LoVo (cell line): ENCODE results near the gene ITPRIP.

Experiments
- DNase-seq: peaks from one replicate; pipeline ENCODE4 v3.0.0-alpha.2; 2016; ENCODE audit warnings: low spot score

The ITPRIP gene

DNA sequence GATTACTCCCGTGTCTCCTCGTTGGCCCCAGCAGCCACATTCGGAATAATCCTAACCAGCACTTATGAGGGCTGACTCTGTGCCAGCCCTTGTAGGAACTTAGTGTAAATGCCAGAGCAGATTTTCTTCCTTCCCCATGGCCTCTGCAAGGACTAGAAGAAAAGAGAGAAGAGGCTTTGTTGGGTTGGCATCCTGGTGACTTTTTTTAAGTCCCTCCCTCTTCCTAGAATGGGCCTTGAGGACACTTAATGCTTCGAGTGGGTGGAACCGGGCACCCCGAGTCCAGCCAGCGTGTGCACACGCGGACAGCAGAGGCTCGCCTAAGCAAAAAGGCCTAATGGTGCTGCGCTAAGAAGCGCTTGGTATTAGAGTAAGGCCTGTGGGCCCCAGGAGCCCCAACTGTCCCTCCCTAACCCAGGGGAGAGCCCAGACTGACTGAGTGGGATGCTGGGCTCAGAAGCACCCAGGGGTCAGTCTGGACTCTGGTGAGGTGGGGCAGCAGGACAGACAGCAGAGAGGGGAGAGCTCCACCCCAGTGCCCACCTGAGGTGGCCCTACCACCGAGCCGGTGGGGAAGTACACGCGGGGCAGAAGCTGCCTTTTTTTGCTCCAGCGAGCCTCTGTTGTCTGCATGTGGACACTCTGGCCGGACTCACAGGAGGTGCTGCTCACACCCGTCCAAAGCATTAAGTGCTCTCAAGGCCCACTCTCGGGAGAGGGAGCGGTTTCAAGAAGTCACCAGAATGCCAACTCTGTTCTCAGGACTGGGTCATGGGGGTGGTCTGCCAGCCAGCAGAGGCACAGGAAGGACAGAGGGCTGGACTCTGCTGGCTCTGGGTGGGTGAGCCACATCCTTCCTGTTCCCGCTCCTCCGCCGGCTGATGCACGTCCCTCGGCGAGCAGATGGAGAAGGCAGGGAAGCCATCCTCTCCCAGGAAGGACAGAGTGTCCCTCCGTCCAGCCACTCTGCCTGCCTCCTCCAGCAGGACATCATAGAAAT is 12.5 kb downstream of the ITPRIP start:
- no peak for DNase-seq

- DNase-seq, result no peak
Observed at GRCh38 chr10:104324931-104325330, 13.3 kb downstream of the ITPRIP start.

DNA sequence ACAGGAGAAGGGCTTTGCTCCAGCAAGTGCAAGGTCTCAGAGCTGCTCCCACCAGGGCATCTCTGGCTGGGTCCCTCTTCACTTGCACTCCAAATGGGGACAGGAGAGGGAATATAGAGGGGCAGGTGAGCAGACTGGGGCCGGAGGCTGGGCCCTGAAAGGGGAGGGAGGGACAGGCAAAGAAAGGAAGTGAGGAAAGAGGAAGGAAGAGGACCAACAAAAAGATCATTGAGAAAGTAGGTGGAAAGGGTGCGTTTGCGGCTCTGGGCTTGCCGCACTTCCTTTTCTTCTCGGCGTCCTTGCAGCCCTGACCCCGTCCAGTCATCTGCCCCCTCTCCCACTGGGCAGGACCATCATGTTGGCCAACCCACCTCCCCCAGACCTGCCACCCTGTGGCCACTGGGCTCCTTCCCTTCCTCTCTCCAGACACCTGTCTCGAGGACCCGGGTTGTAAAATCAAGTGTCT is 14.0 kb downstream of the ITPRIP start:
- DNase-seq, result no peak

- no peak for DNase-seq
Observed at GRCh38 chr10:104323760-104324201, 14.5 kb downstream of the ITPRIP start.

DNA sequence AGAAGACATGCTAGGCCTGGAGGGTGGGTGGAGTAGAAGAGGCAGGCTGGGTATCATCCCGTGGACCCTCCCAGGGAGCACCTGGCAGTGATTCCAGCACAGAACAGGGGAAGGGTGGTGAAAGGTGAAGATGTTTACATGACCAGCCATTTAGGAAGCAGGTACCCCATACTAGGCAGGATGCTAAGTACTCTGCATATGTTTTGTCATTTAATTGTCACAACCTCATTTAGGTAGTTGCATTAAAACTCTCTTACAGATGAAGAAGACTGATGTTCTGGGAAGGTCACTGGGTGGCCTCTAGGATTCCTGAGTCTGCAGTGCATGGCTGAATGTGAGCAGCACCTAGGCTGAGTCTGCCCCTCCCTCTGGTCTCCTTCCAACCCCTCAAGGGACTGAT is 15.2 kb downstream of the ITPRIP start:
- no peak for DNase-seq

DNA sequence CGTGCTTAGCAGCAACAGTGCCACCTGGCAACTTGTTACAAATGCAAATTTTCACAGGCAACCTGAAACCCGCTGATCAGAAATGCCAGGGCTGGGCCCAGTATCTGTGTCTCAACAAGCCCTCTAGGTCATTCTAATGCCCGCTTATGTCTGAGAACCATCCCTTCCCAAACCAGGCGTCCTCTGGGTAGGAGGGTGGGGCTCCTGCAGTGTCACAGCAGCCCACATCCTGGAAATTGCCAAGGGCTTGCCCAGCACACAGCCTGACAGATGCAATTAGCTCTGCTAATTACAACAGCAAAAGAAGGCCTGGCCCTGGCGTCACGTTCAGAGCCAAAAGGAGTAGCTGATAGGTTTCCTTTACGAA is 15.9 kb downstream of the ITPRIP start:
- no peak for DNase-seq

- no peak for DNase-seq
Observed at GRCh38 chr10:104321725-104322415, 16.4 kb downstream of the ITPRIP start.

GRCh38 chr10:104321226-104321625 is 17.0 kb downstream of the ITPRIP start:
- DNase-seq, result no peak

- no peak for DNase-seq
Observed at GRCh38 chr10:104318810-104319741, 19.2 kb downstream of the ITPRIP start.

- no peak for DNase-seq
Observed at GRCh38 chr10:104318326-104318725, 19.9 kb downstream of the ITPRIP start.

- DNase-seq, result no peak
Observed at GRCh38 chr10:104317726-104318299, 20.5 kb downstream of the ITPRIP start.

DNA sequence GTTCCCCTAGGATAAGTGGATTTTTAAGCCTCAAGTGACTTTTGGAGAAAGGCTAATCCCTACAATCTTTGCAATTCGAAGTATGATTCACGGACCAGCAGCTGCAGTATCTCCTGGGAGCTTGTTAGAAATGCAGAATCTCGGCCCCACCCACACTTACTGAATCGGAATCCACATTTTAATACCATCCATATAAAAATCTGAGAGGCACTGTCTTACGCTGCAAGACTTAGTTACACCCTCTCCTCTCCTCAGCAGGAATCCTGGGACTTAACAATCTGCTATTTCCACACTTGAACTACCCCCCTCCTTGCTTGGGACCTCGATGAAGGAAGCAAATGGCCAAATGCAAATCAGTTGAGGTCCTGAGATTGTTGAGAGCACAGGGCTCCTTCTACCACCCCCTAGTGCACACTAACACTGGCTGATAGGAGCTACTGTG is 21.0 kb downstream of the ITPRIP start:
- DNase-seq, result no peak

DNA sequence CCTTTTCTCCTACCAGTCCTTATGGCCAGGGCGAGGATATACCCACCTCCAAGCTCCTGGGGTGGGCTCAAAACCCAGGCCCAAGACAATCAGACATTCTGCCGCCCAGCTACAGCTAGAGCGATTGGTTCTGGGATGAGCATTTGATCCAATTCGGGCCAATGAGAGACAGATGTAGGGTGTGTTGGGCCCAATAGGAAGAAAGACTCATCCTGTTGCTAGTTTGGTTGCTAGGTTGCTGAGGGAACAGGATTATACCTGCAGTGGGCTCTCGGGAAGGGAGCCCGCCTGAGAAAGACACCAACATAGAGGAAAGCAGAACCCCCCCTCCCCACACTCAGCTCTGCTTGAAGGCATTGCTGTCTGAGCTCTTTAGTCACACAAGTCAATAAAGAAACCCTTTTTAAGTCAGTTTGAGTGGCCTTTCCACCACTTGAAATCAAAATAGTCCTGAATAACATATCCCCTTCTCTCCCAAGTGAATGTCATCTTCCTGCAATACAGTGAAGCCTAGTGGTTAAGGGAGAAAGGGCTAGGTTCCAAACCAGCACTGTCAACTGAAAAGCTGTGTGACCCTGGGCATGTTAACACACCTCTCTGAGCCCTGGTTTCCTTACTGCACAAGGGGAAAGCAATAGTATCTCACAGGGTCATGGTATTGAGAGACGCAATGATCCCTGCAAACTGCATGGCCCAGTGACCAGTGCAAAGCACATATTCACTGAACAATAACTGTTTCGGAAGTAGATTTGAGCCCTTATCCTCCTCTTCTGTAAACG is 21.8 kb downstream of the ITPRIP start:
- DNase-seq, result no peak

- DNase-seq, result no peak
Observed at GRCh38 chr10:104315486-104315921, 22.8 kb downstream of the ITPRIP start.

- no peak for DNase-seq
Observed at GRCh38 chr10:104314591-104315485, 23.4 kb downstream of the ITPRIP start.

DNA sequence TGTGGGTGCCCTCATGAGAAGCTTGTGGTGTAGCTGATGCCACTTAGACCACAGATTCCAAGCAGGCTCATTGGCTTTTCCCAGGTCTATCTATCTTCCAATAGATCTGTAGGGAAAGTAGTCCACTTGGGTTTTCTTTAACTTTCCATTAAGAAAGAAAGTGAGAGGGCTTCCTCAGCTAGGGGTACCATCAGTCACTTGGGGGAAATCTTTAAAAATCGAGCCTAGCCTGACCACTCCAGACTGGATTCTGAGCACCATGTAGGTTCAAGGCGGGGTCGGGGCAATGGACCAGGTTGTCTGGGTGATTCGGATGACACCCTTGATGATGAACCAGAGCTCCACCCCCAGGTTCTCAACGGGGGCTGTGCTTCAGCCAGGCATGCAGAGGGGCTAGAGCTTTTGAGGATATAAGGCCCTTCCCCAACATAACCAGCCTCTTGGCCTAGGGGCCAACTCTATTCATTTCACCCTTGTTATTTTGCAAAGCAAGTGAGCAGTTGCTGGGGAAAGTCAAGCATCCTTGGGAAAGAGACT is 27.0 kb downstream of the ITPRIP start:
- no peak for DNase-seq

- no peak for DNase-seq
Observed at GRCh38 chr10:104309980-104310978, 28.0 kb downstream of the ITPRIP start.

DNA sequence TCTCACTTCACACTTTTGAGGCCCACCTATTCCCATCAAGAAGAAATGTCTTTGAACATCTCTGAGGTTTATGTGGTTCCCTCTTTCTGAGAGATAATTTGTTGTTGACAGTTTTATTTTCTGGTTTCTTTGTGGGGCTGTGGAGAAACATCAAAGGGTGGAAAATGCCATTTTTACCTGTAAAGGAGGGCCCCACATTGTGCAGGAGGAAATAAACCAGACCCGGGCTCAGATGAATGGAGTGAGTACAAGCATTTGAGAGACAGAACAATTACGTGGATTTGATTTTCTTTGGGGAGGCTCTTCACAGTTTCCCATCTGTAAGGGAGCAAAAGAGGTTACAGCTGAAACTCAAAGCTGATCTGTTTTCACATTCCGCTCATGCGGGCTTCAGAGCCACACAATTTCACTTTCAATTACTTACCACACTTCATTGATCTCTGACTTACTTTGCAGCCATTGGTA is 29.8 kb downstream of the ITPRIP start:
- no peak for DNase-seq
